Keratinocyte (primary cell): ENCODE data around the gene AOPEP.

ENCODE experiments used
- EZH2 ChIP-seq: IDR thresholded peaks from one replicate; pipeline ENCODE4 v1.6.1; 2012; ENCODE audit warnings: inconsistent platforms, mild to moderate bottlenecking, low read length, moderate library complexity
- TF ChIP-seq, protein P1 (sequence below), 3 experiments: IDR thresholded peaks in 1 of 3; conservative IDR thresholded peaks in 1 of 3; optimal IDR thresholded peaks in 1 of 3; 2 replicates in 2 of 3; 3 replicates in 1 of 3; pipeline versions ENCODE3 to v1.5.1; 2011; ENCODE audit warnings: low read length in 3 of 3, mild to moderate bottlenecking in 3 of 3, moderate library complexity in 2 of 3, control low read depth in 1 of 3, inconsistent platforms in 1 of 3; ENCODE audit not compliant: insufficient read depth in 2 of 3; ENCODE audit errors: extremely low read depth in 1 of 3

GRCh38 chr9:95127249-95128176 is 401.0 kb downstream of the AOPEP start:
- TF ChIP-seq, protein P1, sequence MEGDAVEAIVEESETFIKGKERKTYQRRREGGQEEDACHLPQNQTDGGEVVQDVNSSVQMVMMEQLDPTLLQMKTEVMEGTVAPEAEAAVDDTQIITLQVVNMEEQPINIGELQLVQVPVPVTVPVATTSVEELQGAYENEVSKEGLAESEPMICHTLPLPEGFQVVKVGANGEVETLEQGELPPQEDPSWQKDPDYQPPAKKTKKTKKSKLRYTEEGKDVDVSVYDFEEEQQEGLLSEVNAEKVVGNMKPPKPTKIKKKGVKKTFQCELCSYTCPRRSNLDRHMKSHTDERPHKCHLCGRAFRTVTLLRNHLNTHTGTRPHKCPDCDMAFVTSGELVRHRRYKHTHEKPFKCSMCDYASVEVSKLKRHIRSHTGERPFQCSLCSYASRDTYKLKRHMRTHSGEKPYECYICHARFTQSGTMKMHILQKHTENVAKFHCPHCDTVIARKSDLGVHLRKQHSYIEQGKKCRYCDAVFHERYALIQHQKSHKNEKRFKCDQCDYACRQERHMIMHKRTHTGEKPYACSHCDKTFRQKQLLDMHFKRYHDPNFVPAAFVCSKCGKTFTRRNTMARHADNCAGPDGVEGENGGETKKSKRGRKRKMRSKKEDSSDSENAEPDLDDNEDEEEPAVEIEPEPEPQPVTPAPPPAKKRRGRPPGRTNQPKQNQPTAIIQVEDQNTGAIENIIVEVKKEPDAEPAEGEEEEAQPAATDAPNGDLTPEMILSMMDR (optimal IDR thresholded peaks at IDR 0.05 in 1 of 3, IDR thresholded peaks at IDR 0.05 in 1 of 3, conservative IDR thresholded peaks at IDR 0.05 in 1 of 3; ENCODE audit: extremely low read depth in 1 of 3, insufficient read depth in 2 of 3, low read length in 3 of 3) = peak; percentile 90 to 99 (median 98)
- TF ChIP-seq EZH2 = no peak
